HG02798 (cell line): ENCODE measurements around the gene LVRN.

ENCODE experiments used
- ATAC-seq: cut with Tn5 transposase; IDR thresholded peaks from one replicate; pipeline ENCODE4 v1.9.1; 2021; ENCODE audit warnings: mild to moderate bottlenecking; ENCODE audit not compliant: unreplicated experiment, poor library complexity

LVRN gene

GRCh38 chr5:115956957-115957356, 5.3 kb upstream of the LVRN start:
- ATAC-seq: no peak

GRCh38 chr5:115961381-115962238, 665 bp upstream of the LVRN start:
- ATAC-seq: no peak

- no peak for ATAC-seq
Observed at GRCh38 chr5:115962565-115963402, 509 bp downstream of the LVRN start.

GRCh38 chr5:115963566-115963965, 1.3 kb downstream of the LVRN start:
- no peak for ATAC-seq

GRCh38 chr5:115968770-115969169, 6.5 kb downstream of the LVRN start:
- no peak for ATAC-seq

GRCh38 chr5:115977096-115977495, 14.8 kb downstream of the LVRN start:
- peak; percentile 90 for ATAC-seq

- no peak for ATAC-seq
Observed at GRCh38 chr5:115977988-115978387, 15.7 kb downstream of the LVRN start.

GRCh38 chr5:115978779-115979178, 16.5 kb downstream of the LVRN start:
- ATAC-seq: no peak

- ATAC-seq: no peak
Observed at GRCh38 chr5:115979201-115980041, 17.1 kb downstream of the LVRN start.

- ATAC-seq: no peak
Observed at GRCh38 chr5:115983519-115983918, 21.2 kb downstream of the LVRN start.

GRCh38 chr5:115985802-115986757, 23.8 kb downstream of the LVRN start:
- ATAC-seq: no peak

- ATAC-seq: no peak
Observed at GRCh38 chr5:115988002-115988401, 25.7 kb downstream of the LVRN start.

- no peak for ATAC-seq
Observed at GRCh38 chr5:115992848-115993350, 30.6 kb downstream of the LVRN start.

GRCh38 chr5:115995351-115995750, 33.1 kb downstream of the LVRN start:
- no peak for ATAC-seq

GRCh38 chr5:116002116-116002906, 40.0 kb downstream of the LVRN start:
- no peak for ATAC-seq

- ATAC-seq: no peak
Observed at GRCh38 chr5:116004248-116004647, 42.0 kb downstream of the LVRN start.

- no peak for ATAC-seq
Observed at GRCh38 chr5:116009806-116010205, 47.5 kb downstream of the LVRN start.

- ATAC-seq: no peak
Observed at GRCh38 chr5:116011046-116011445, 48.8 kb downstream of the LVRN start.
